Measurements from ENCODE around the gene ETV2.
"Not testable (repeated sequence)": the region's sequence is repeated elsewhere in the genome, so short reads cannot be mapped to it uniquely, and the experiment has no call there.

Gene ETV2, protein sequence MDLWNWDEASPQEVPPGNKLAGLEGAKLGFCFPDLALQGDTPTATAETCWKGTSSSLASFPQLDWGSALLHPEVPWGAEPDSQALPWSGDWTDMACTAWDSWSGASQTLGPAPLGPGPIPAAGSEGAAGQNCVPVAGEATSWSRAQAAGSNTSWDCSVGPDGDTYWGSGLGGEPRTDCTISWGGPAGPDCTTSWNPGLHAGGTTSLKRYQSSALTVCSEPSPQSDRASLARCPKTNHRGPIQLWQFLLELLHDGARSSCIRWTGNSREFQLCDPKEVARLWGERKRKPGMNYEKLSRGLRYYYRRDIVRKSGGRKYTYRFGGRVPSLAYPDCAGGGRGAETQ

DNA sequence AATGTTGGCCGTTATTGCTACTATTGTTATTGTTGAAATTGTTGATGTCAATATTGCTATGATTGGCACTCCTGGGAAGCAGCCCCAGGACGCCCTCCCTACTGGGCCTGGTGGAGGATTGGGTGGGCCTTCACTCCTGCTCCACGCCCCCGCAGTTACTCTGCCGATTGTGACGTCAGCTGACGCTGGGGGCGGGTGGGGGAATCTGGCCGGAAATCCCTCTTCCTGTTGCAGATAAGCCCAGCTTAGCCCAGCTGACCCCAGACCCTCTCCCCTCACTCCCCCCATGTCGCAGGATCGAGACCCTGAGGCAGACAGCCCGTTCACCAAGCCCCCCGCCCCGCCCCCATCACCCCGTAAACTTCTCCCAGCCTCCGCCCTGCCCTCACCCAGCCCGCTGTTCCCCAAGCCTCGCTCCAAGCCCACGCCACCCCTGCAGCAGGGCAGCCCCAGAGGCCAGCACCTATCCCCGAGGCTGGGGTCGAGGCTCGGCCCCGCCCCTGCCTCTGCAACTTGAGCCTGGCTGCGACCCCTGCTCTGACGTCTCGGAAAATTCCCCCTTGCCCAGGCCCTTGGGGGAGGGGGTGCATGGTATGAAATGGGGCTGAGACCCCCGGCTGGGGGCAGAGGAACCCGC is at the start of gene ETV2:
Gene ETV2 (plus strand): TSS at position 231 of the 637 bp plus-strand sequence. CDS start 716 bp downstream, outside the sequence.
- no peak for DNase-seq

- DNase-seq: peak in 1 of 2 experiments; percentile 11
Measured at GRCh38 chr19:35592226-35592625, 49.3 kb upstream of the ETV2 start.

- DNase-seq: not testable (repeated sequence)
Measured at GRCh38 chr19:35595026-35595425, 46.5 kb upstream of the ETV2 start.

GRCh38 chr19:35595928-35596327 is 45.6 kb upstream of the ETV2 start:
- no peak for DNase-seq

DNA sequence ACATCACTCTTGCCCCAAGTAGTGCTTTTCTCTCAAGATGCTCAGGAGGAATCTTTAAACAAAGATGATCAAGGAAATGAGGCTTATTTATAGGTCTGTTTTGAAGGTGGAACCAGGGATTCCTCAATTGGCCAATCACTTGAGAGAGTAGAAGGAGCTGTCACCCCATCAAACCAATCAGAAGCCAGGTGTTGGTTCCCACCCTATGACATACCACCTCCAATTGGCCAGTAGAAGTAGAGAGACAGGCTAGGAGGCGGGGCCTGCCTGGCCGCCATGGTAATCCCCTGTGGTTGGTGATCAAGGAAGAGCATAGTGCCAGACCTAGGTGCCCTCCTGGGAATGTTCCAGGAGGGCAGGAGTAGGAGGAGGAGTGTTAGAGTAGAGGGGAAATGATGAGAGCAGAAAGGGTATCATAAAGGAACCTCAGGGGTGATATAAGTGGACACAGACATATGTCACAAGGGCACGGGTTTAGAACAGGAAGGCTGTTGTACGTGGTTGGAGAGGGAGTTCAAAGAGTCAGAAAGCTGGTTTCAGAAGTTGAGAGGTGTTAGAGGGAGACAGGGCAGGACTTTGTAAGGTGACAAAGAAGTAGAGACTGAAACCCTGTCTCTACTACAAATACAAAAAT is 45.1 kb upstream of the ETV2 start:
- peak in 1 of 2 experiments; percentile 11 for DNase-seq

DNA sequence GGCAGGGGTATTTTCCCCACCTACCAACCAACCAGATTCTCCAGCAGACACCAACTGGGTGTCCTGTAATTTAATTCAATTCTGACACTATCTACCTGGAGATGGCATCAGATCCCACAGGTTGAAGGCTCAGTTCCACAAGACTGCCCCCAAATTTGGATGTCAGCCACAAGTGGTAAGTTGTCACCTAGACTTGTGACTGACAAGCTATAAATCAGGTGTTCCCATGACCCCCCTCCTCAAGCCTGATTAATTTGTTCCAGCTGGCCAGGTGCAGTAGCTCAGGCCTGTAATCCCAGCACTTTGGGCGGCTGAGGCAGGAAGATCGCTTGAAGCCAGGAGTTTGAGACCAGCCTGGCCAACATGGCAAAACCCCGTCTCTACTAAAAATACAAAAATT is 39.6 kb upstream of the ETV2 start:
- DNase-seq: no peak

DNA sequence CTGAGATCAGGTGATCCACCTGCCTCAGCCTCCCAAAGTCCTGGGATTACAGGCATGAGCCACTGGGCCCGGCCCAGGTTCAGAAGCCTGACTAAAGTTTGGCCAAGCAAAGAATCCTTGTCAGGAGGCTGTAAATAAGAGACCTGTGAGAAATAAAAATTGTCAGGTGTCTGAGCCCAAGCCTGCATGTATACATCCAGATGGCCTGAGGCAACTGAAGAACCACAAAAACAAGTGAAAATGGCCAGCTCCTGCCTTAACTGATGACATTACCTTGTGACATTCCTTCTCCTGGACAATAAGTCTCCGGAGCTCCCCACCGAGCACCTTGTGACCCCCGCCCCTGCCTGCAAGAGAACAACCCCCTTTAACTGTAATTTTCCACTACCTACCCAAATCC is 37.1 kb upstream of the ETV2 start:
- DNase-seq: not testable (repeated sequence)

DNA sequence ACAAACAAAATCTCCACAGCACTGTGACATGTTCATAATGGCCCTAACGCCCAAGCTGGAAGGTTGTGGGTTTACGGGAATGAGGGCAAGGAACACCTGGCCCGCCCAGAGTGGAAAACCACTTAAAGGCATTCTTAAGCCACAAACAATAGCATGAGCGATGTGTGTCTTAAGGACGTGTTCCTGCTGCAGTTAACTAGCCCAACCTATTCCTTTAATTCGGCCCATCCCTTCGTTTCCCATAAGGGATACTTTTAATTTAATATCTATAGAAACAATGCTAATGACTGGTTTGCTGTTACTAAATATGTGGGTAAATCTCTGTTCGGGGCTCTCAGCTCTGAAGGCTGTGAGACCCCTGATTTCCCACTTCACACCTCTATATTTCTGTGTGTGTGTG is 34.4 kb upstream of the ETV2 start:
- not testable (repeated sequence) for DNase-seq

DNA sequence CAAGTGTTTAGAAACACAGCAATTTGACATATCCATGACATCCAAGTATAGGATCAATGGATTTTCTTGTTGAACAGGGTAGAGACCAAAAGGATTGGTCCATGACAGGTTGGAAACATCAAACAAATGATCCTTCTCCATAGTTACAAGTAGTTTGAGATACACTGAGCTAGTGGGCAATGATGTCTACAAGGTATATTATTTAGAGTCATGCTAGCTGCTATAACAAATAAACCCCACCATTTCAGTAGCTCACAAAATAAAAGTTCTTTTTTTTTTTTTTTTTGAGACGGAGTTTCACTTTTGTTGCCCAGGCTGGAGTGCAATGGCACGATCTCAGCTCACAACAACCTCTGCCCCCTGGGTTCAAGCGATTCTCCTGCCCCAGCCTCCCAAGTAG is 33.9 kb upstream of the ETV2 start:
- no peak for DNase-seq

GRCh38 chr19:35608251-35608650 is 33.3 kb upstream of the ETV2 start:
- DNase-seq: no peak

DNA sequence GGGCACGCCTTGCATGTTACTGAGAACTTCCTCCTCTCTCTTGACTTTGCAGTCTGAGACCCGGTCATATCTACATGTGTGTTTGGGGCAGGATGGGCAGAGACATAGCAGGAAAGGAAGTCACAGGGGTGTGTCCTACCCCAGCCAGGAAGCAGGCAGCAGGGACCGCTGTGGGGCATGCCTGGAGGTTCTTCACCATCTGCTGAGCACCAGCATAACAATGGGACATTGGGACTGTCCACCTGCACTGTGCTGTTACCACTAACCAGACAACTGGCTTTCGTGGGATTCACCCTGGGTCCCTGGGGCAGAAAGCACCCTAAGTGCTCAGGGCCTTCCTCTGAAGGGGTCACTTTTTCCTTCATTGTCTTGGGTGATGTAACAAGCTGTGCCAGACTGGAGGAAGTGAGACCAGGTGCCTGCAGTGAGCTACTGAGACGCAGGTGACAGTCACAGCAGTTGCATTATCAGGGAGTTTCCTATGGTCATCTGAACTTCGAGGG is 31.6 kb upstream of the ETV2 start:
- no peak for DNase-seq

DNA sequence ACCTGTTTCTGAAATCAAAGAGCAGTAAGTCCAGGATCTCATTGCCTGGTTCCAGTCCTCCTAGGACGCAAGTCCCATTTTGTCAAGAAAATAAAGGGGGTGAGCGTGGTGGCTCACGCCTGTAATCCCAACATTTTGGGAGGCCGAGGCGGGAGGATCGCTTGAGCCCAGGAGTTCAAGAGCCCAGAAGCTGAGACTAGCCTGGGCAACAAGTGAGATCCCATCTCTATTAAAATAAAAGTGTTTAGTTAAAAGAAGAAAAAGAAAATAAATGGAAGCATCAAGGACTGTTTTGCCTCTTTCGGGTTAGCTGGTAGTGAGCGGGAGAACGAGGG is 29.4 kb upstream of the ETV2 start:
- no peak for DNase-seq

GRCh38 chr19:35612559-35613321 is 28.8 kb upstream of the ETV2 start, which contains the start of gene HAUS5:
HAUS5 (plus strand) TSS chr19:35612735; CDS start chr19:35612795, 60 bp downstream.
- peak; percentile 67 to 83 for DNase-seq

DNA sequence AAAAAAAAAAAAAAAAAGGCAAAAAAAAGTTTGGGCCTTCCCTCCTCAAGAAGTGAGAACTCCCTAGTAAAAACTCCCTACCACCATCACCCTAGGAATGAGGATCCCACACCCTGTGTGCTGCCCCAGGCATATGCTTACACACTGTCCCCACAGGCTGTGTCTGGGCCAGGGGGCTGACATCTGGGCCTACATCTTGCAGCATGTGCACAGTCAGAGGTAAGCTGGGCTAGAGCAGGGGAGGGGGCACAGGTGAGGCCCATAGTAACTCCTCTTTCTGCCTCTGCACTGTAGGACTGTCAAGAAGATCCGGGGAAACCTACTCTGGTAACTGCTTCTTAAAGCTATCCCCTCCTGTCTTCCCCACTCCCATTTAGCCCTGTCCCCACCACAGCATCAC is 28.0 kb upstream of the ETV2 start:
- DNase-seq: no peak

GRCh38 chr19:35615036-35615435 is 26.5 kb upstream of the ETV2 start:
- DNase-seq: no peak

GRCh38 chr19:35618857-35619256 is 22.7 kb upstream of the ETV2 start:
- no peak for DNase-seq

DNA sequence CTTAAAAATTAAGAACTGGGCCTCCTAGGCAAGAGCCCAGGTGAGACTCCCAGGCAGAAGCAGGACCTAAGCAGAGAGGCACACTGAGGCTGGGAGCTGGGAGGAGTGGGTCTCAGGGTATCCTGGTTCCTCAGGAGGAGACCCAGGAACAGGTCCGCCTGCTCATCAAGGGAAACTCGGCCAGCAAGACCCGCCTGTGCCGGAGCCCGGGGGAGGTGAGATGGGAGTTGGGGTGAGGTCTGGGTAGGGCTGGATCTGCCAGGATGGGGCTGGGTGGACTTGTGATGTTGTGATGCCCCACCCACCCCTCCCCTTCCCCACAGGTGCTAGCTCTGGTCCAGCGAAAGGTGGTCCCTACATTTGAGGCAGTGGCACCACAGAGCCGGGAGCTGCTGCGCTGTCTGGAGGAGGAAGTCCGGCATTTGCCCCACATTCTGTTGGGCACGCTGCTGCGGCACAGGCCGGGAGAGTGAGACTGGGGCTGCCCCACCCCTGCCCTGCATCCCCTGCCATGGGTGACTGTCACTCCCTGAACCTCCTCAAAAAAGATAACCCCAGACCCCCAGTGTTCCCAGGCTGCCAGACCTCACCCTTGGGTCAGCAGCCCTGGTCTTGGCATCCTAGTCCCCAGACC is 22.1 kb upstream of the ETV2 start:
- no peak for DNase-seq

DNA sequence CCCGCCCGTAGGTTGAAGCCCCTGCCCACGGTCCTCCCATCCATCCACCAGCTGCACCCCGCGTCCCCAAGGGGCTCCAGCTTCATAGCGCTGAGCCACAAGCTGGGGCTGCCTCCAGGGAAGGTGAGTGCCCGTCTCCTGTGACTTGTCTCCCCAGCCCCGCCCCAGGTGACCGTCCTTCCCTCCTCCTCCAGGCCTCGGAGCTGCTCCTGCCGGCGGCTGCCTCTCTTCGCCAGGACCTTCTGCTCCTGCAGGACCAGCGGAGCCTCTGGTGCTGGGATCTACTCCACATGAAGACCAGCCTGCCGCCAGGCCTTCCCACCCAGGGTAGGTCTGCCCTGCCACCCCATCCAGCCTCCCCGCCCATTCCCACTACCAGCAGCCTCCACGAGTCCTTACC is 21.5 kb upstream of the ETV2 start:
- no peak for DNase-seq

GRCh38 chr19:35621708-35622107 is 19.8 kb upstream of the ETV2 start:
- no peak for DNase-seq

- no peak for DNase-seq
Measured at GRCh38 chr19:35622750-35623149, 18.8 kb upstream of the ETV2 start.

GRCh38 chr19:35623327-35624010 is 18.1 kb upstream of the ETV2 start:
- no peak for DNase-seq

DNA sequence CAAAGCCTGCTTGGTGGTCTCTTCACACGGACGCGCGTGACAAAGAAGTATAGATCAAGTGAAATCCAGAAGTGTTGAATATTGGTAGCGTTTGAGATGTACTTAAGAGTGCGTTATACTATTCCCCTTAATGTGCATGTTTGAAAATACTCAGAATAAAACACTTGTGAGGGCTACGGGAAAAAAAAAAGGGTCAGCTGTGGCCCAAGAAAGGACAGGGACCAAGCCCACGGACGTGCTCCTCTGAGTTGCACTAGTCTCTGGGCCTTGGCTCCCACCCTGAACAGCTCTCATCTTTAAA is 13.3 kb upstream of the ETV2 start:
- no peak for DNase-seq
